ENCODE results near the gene NPHP4. TPM values are rescaled to one million over a fixed set of nuclear protein-coding genes. Genes with fewer than 3 reads are reported as not detected.
"Not testable (repeated sequence)": the region's sequence is repeated elsewhere in the genome, so short reads cannot be mapped to it uniquely, and the experiment has no call there.

The NPHP4 gene
- total RNA-seq, 2 experiments from 2014 or later = 15.4 to 20.3 TPM

DNA sequence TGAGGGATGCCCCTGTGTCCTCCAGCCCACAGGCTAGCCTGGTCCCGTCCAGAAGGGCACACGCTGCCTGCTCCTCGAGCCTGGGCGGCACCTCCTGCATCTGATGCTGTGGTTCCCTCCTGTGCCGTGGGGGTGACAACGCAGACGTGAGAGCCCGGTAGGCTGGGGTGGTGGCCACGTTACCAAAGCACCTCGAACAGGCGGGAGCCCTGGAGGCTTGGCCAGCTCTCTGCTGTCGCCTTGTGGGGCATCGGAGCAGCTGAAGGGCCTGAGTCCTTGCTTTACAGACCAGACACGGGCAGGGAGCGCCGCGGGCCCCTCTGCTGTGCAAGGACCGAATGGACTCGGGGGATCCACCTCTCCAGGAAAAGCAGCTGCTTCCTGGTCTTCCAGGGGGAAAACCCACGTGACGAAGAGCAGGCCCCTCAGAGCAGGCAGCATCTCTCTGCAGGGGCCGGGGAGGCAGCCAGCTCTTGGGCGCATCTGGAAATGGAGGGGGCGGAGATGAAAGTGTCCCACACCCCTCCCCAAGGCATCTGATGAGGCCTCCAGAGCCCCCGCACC is 133.3 kb downstream of the NPHP4 start:
- Mint-ChIP-seq H3K4me3 (no peak overlapping the region), H3K27me3 (no peaks in the 10 kb centered on the region), H3K4me1 (peaks cover 2% of the 10 kb centered on the region), H3K9me3 (ENCODE audit: low read depth) (no peaks in the 10 kb centered on the region), H3K36me3 (no peaks in the 10 kb centered on the region), H3K27ac (no peak overlapping the region)
- ATAC-seq (no peak), DNase-seq (no peak)
- CTCF ChIA-PET = no interaction called here

DNA sequence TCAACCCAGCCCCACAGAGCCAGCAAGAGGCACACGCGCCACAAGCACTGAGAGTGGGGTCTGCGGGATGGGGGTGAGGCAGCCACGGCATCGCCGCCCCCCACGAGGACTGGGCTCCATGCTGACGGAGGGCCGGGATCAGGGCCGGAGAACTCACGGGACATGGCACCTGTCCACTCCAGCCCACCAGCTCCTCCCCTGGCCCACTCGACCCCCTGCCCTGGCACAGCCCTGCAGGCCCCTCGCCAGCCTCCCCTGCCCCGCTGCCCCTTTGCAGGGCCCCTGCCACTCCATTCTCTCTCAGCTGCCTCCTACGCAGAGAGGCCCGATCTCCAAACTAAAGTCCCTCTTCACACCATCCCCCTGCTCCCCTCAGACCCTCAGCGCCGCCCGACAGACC is 134.0 kb downstream of the NPHP4 start:
- CTCF ChIA-PET = no interaction called here
- Mint-ChIP-seq H3K9me3 (ENCODE audit: low read depth) (no peaks in the 10 kb centered on the region), H3K27me3 (no peaks in the 10 kb centered on the region), H3K4me3 (no peak overlapping the region), H3K4me1 (peaks cover 2% of the 10 kb centered on the region), H3K36me3 (no peaks in the 10 kb centered on the region), H3K27ac (no peak overlapping the region)
- ATAC-seq (no peak), DNase-seq (no peak)

DNA sequence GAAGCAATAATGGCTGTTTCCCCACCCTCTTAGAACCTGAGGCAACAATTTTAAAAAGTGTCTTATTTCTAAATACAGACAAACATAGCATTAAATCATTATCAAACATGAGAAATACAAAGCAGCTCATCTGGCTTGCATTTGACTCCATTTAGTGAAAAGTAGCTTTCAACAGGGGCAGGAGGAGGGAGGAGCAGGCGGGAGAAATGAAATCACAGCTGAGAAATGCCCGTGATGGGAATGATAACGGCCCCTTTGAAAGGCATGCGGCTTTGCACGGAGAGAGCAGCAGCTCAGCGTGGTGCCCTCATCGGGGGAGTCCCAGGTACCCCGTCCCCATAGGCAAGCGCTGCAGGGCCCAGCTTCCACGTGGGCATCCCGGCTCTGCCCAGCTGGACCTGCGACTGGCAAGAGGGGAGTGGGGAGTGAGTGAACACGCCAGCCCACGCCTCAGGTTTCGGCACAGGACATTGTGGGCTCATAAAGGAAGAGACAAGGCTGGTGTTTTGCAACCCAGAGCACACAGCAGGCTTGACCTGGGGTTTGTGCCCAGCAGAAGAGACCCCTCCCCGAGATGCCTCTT is 134.6 kb downstream of the NPHP4 start:
- Mint-ChIP-seq H3K4me1 (peaks cover 2% of the 10 kb centered on the region), H3K9me3 (ENCODE audit: low read depth) (no peaks in the 10 kb centered on the region), H3K4me3 (no peak overlapping the region), H3K27ac (no peak overlapping the region), H3K27me3 (no peaks in the 10 kb centered on the region), H3K36me3 (no peaks in the 10 kb centered on the region)
- ATAC-seq (no peak), DNase-seq (no peak)
- CTCF ChIA-PET = no interaction called here

DNA sequence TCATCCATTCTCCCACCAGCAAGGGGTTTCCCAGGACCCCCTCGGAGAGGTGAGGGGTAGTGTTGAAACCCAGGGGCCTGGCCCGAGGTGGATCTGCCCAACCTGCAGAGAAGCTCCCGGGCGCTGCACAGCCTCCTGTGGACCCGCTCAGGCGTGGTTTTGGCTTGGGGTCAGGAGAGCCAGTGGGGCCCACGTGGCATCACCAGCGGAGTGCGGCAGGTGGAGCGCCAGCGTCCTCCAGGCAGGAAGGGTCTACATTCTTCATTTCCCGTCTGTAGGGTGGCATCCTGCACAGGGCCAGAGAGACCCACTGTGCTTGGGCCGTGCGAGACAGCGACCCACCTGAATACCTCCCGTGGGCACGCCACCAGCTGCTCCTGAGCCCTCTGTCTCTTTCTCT is 135.2 kb downstream of the NPHP4 start:
- Mint-ChIP-seq H3K36me3 (no peaks in the 10 kb centered on the region), H3K27ac (no peak overlapping the region), H3K4me3 (no peak overlapping the region), H3K27me3 (no peaks in the 10 kb centered on the region), H3K9me3 (ENCODE audit: low read depth) (no peaks in the 10 kb centered on the region), H3K4me1 (peaks cover 2% of the 10 kb centered on the region)
- CTCF ChIA-PET = no interaction called here
- DNase-seq = no peak
- ATAC-seq = no peak

DNA sequence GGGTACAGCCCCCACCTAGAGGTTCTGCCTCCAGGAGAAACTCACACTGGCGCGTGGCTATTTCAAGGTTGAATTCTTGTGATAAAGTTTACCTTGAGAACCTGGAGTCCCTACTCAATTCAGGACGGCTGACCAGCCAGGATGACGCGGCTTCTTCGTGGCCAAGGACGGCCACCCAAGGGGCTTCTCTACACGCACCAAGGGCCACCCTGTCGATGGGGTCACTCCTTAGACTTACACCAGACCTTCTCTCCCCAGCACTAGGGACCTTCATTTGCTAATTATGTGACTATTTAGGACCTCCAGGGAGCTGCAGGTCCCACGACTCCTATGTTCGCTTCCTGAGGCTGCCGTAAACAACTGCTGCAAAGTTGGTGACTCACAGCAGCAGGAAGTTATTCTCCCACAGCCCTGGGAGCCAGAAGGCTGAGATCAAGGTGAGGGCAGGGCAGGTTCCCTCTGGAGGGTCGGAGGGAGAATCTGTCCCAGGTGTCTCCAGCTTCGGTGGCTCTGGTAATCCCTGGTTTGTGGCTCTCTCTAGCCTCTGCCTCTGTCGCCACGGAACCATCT is 135.9 kb downstream of the NPHP4 start:
- H3K36me3 Mint-ChIP-seq = no peaks in the 10 kb centered on the region
- H3K4me3 Mint-ChIP-seq = no peak overlapping the region
- ATAC-seq (no peak), DNase-seq (no peak)
- H3K27me3 Mint-ChIP-seq = no peaks in the 10 kb centered on the region
- no peak overlapping the region for H3K27ac Mint-ChIP-seq
- H3K9me3 Mint-ChIP-seq (ENCODE audit: low read depth) = no peaks in the 10 kb centered on the region
- H3K4me1 Mint-ChIP-seq = peaks cover 2% of the 10 kb centered on the region
- CTCF ChIA-PET = no interaction called here

DNA sequence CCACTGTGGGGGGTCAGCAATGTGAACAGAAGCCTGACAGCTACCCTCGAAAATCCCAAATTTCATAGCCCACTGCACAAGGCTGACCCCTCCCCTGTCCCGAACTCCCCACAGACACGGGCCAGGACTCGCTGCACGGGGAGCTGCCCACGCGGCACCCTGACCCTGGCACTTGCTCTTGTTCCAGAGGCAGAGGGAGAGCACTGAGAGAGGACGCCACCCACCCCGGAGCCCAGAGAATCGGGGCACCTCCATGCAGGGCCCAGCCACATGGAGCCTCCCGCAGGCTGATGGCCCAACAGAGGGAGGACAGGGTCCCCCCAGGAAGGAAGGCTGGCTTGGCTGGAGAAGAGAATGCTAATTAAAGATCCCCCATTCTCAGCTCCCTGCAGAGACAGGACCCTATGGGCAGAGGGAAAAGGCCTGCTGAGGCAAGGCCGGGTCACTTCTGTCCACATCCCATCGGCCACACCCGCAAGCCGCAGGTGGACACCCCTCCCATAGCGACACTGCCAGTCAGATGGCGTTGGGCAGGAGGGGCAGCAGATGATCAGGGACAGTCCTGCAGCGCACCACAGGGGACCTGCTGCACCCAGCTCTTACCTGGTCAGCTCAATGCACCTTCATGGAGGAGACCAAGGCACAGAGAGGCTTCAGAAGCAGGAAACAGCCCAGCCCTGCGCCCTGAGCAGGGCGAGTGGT is 136.9 kb downstream of the NPHP4 start:
- Mint-ChIP-seq H3K4me3 (no peak overlapping the region), H3K36me3 (no peaks in the 10 kb centered on the region), H3K27me3 (no peaks in the 10 kb centered on the region), H3K9me3 (ENCODE audit: low read depth) (no peaks in the 10 kb centered on the region), H3K4me1 (peaks cover 2% of the 10 kb centered on the region), H3K27ac (no peak overlapping the region)
- ATAC-seq = no peak
- CTCF ChIA-PET = no interaction called here
- DNase-seq = no peak

DNA sequence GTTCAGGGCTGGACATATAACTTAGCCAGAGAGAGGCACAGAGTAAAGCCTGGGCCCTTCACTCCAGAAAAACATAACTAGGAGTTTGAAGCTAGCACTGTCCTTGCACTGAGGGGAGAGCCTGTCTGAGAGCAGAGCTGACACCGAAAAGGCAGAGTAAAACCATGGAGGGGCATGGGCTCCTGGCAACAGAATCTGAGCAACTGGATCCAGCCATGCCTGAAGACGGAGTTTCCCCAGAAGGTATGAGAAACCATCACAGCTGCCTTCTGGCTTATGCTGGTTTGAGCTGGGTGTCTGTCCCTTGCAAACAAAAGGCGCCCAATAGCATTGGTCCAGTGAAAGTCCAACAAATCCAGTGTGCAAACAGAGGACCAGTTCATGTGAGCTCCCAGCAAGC is 137.5 kb downstream of the NPHP4 start:
- ATAC-seq = no peak
- CTCF ChIA-PET = no interaction called here
- Mint-ChIP-seq H3K27ac (no peak overlapping the region), H3K9me3 (ENCODE audit: low read depth) (no peaks in the 10 kb centered on the region), H3K27me3 (no peaks in the 10 kb centered on the region), H3K4me1 (peaks cover 2% of the 10 kb centered on the region), H3K4me3 (no peak overlapping the region), H3K36me3 (no peaks in the 10 kb centered on the region)
- no peak for DNase-seq

DNA sequence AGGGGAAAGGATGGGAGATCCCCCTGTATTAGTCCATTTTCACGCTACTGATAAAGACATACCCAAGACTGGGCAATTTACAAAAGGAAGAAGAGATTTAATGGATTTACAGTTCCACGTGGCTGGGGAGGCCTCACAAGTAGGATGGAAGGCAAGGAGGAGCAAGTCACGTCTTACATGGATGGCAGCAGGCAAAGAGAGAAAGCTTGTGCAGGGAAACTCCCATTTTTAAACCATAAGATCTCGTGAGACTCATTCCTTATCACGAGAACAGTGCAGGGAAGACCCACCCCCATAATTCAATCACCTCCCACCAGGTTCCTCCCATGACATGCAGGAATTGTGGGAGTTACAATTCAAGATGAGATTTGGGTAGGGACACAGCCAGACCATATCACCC is 138.4 kb downstream of the NPHP4 start:
- H3K4me3 Mint-ChIP-seq; DNase-seq; H3K27ac Mint-ChIP-seq; ATAC-seq; H3K9me3 Mint-ChIP-seq (ENCODE audit: low read depth); H3K27me3 Mint-ChIP-seq; H3K4me1 Mint-ChIP-seq; H3K36me3 Mint-ChIP-seq: not testable (repeated sequence)
- CTCF ChIA-PET = interaction anchor here (1.7 kb wide), 1 partner anchor 121 kb away, joined by 3 read pairs; no protein-coding TSS in a partner anchor

DNA sequence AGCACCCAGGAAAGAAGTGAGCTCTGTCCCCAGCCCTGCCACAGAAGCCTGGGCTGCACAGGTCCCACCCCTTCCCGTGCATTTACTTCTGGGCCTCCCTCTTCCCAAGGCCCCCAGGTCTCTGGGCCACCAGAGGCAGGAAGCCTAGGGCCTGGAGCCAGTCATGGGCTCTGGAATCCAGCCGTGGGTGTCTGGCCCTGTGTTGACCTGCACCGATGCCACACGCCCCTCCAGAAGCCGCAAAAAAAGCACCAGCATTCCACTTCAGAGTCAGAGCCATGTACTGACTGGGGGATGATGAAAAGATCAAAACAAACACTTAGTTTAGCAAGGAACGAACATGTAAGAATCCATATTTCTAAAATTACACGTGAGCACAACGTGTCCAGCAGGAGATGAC is 141.7 kb downstream of the NPHP4 start:
- CTCF ChIA-PET = no interaction called here
- Mint-ChIP-seq H3K36me3 (no peaks in the 10 kb centered on the region), H3K4me3 (no peak overlapping the region), H3K9me3 (ENCODE audit: low read depth) (no peaks in the 10 kb centered on the region), H3K4me1 (no peaks in the 10 kb centered on the region), H3K27ac (no peak overlapping the region), H3K27me3 (no peaks in the 10 kb centered on the region)
- DNase-seq (no peak), ATAC-seq (no peak)

DNA sequence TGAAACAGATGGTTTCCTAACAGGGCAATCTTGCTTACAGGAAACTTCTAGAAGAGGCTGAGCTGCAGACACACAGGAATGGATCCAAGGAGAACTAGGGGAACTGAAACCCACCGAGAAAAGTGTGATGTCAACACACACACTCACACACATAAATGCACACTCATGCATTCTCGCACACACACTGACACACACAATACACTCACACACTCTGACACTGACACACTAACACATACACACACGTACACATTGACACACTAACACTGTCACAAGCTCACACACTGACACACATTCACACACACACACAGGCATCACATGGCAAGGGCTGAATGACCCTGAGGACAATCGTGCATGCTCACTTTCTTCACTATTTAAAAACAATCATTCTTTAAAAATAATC is 142.7 kb downstream of the NPHP4 start:
- CTCF ChIA-PET = no interaction called here
- ATAC-seq = no peak
- no peak overlapping the region for H3K27ac Mint-ChIP-seq
- H3K4me1 Mint-ChIP-seq = no peaks in the 10 kb centered on the region
- H3K4me3 Mint-ChIP-seq = no peak overlapping the region
- H3K27me3 Mint-ChIP-seq = no peaks in the 10 kb centered on the region
- H3K36me3 Mint-ChIP-seq = no peaks in the 10 kb centered on the region
- no peaks in the 10 kb centered on the region for H3K9me3 Mint-ChIP-seq (ENCODE audit: low read depth)
- DNase-seq = no peak

DNA sequence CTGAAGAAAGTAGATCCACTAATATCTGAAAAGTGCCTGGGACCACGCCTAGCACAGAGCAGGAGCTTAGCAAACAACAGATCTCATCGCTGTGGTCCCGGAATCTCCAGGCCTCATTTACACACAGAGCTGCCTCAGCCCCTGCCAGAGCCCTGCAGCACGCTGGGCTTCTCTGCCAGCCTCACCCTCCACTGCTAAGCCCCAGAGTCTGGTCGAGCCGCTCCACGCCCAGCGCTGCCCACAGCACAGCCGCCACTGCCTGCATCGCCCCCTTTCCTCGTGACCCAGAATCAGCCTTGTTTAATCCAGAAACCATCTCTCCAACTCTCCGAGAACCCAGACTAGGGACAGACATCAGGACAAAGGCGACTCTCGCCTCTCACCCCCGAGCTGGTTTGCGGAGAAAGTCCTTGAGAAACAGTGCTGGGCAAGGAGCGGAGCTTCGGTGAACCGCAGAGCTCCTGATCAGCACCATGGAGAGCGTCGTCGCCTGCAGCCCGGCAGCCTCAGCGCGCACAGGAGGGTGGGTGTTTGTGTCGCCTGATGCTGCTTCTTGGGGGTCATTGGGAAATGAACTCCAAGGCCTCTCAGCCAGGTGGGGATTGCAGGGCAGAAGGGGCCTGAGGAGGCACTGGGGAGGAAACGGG is 145.1 kb downstream of the NPHP4 start:
- CTCF ChIA-PET = interaction anchor here (1.0 kb wide), 1 partner anchor 337 kb away, joined by 3 read pairs; no protein-coding TSS in a partner anchor
- ATAC-seq (no peak), DNase-seq (no peak)
- Mint-ChIP-seq H3K36me3 (no peaks in the 10 kb centered on the region), H3K27ac (no peak overlapping the region), H3K27me3 (no peaks in the 10 kb centered on the region), H3K4me1 (no peaks in the 10 kb centered on the region), H3K9me3 (ENCODE audit: low read depth) (no peaks in the 10 kb centered on the region), H3K4me3 (no peak overlapping the region)

DNA sequence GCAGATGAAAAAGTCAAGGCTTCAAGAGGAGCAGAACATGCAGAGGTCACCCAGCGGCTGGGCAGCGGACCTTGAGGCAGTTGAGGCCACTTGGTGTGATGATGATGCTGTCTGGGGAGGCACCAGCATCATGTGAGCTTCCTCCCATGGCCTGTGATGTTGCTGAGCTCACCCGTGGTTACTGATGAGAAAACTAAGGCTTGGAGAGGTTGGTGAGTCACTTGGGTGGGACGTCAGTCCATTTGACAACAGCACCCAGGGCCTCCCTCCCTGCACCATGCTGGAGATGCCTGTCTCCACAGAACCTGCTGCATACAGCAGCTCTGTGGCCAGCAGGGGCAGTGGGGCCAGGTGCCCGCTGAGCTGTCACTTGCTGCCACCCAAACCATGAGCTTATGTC is 146.8 kb downstream of the NPHP4 start:
- CTCF ChIA-PET = no interaction called here

DNA sequence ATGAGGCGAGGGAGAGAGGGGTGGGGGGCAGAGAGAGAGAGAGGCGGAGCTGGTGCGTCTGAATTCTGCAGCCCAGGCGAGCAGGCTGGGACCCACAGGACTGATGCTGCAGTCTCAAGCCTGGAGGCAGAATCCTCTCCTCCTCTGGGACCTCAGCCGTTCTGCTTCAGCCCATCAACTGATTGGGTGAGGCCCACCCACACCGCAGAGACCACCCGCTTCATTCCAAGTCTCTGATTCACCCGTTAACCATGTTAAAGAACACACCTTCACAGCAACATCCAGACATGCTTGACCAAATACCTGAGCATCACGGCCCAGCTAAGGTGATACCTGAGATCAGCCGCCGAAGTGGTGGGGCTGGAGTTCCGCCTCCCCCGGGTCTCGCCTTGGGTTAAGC is 147.8 kb downstream of the NPHP4 start:
- Mint-ChIP-seq H3K27ac (no peak overlapping the region), H3K36me3 (no peaks in the 10 kb centered on the region), H3K4me3 (no peak overlapping the region), H3K27me3 (no peaks in the 10 kb centered on the region), H3K9me3 (ENCODE audit: low read depth) (no peaks in the 10 kb centered on the region), H3K4me1 (no peaks in the 10 kb centered on the region)
- ATAC-seq (no peak), DNase-seq (no peak)
- CTCF ChIA-PET = no interaction called here

More for the DNA sequence above, 146.8 kb downstream of the NPHP4 start:
- Mint-ChIP-seq H3K27ac (no peak overlapping the region), H3K27me3 (no peaks in the 10 kb centered on the region), H3K9me3 (ENCODE audit: low read depth) (no peaks in the 10 kb centered on the region), H3K4me1 (no peaks in the 10 kb centered on the region), H3K4me3 (no peak overlapping the region), H3K36me3 (no peaks in the 10 kb centered on the region)
- ATAC-seq (no peak), DNase-seq (no peak)

Data from activated CD8-positive, alpha-beta memory T cell treated with anti-CD3 and anti-CD28 coated beads, Interleukin-2, amount 10 ng/mL, durations not matched to agents 7 days and 5 days (primary cell).